BJ (cell line): ENCODE data around the gene TNFRSF8. TPM values are rescaled to one million over a fixed set of nuclear protein-coding genes. Genes with fewer than 3 reads are reported as not detected.

Experiments
- CTCF ChIA-PET: fragments of 350-600 bp; formaldehyde crosslinking; extraction: SDS; loops from one replicate; lab custom pipeline; 2021; ENCODE audit warnings: antibody characterized with exemption, inconsistent platforms; lab: Yijun Ruan, JAX
- POLR2A ChIA-PET: fragments of 300-600 bp; sonication (Branson Sonifier 250); formaldehyde crosslinking; extraction: SDS; loops from one replicate; lab custom pipeline; 2021; ENCODE audit warnings: antibody characterized with exemption; lab: Charles Lee
- DNase-seq: peaks from one replicate; pipeline ENCODE4 v3.0.0-alpha.2; 2011; ENCODE audit warnings: low read depth
- H3K27me3 ChIP-seq: 2 replicates; pipeline ENCODE4 v1.6.0; 2011; ENCODE audit warnings: low read length; ENCODE audit not compliant: control insufficient read depth, insufficient read depth
- H3K36me3 ChIP-seq: 2 replicates; pipeline ENCODE4 v1.5.1; 2011; ENCODE audit warnings: low read length; ENCODE audit not compliant: control insufficient read depth, insufficient read depth
- H3K4me3 ChIP-seq: 2 replicates; pipeline ENCODE4 v1.5.1; 2011; ENCODE audit warnings: low read depth, mild to moderate bottlenecking, control low read depth, low read length
- polyA plus RNA-seq: library from polyadenylated mRNA; depleted of rRNA; stranded (reverse); fragments of >200 nt; gene quantifications from 2 replicates; pipeline ENCODE4 v1.2.3, GENCODE V29; 2011
- TF ChIP-seq, protein P1 (sequence below): IDR thresholded peaks from 2 replicates; pipeline ENCODE4 v1.5.1; 2011; ENCODE audit warnings: low read depth, mild to moderate bottlenecking, control low read depth, inconsistent platforms, low read length, moderate library complexity; ENCODE audit not compliant: insufficient read depth

TNFRSF8 gene
- polyA plus RNA-seq, 1 experiment = not detected

DNA sequence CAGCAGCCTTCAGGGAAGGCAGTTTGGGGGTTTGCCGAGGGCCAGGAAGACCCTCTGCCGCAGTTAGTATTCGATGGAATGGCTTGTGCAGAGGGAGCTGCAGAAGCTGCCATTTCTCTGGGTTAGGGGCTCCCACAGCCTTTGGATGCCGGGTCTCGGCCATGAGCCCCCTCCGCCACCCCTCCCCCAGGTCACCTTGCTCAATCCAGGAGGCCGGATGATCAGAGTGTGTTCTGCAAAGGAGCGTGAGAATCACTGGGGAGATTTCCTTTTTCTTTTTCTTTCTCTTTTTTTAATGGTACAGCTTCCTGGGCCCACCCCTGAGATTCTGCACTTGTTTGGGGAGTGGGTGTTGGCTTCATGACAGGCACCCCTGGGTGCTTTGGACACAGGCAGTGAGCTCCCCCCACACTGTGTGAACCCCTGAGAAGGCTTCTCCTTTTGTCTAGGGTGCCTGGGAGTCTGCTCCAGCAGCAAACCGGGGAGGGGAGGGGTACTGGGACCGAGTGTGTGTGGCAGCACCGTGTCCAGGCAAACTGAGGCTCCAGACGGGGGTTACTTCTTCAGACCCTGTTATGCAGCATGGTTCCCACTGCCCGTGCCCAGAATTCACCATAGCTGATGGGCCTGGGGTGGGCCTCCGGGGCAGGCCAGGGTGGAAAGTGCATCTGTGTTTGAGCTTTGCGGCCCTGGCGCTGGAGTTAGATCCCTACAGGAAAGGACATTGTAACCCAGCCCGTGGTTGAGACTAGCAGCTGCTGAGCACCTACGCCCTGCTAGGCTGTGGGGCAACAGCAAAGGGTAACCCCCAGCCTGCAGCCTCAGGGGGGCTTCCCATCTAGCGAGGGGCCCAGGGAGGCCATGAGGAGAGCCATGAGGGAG is 122.2 kb downstream of the TNFRSF8 start:
- DNase-seq = no peak
- POLR2A ChIA-PET = no interaction called here
- Histone ChIP-seq H3K4me3 (no peak overlapping the region), H3K27me3 (peaks cover 7% of the 10 kb centered on the region), H3K36me3 (no peaks in the 10 kb centered on the region)
- TF ChIP-seq, protein P1, sequence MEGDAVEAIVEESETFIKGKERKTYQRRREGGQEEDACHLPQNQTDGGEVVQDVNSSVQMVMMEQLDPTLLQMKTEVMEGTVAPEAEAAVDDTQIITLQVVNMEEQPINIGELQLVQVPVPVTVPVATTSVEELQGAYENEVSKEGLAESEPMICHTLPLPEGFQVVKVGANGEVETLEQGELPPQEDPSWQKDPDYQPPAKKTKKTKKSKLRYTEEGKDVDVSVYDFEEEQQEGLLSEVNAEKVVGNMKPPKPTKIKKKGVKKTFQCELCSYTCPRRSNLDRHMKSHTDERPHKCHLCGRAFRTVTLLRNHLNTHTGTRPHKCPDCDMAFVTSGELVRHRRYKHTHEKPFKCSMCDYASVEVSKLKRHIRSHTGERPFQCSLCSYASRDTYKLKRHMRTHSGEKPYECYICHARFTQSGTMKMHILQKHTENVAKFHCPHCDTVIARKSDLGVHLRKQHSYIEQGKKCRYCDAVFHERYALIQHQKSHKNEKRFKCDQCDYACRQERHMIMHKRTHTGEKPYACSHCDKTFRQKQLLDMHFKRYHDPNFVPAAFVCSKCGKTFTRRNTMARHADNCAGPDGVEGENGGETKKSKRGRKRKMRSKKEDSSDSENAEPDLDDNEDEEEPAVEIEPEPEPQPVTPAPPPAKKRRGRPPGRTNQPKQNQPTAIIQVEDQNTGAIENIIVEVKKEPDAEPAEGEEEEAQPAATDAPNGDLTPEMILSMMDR = no peak
- CTCF ChIA-PET = interaction anchor here (0.6 to 2.9 kb wide), 4 partner anchors 23 to 1148 kb away, joined by 3 to 16 read pairs (median 9); no protein-coding TSS in a partner anchor

DNA sequence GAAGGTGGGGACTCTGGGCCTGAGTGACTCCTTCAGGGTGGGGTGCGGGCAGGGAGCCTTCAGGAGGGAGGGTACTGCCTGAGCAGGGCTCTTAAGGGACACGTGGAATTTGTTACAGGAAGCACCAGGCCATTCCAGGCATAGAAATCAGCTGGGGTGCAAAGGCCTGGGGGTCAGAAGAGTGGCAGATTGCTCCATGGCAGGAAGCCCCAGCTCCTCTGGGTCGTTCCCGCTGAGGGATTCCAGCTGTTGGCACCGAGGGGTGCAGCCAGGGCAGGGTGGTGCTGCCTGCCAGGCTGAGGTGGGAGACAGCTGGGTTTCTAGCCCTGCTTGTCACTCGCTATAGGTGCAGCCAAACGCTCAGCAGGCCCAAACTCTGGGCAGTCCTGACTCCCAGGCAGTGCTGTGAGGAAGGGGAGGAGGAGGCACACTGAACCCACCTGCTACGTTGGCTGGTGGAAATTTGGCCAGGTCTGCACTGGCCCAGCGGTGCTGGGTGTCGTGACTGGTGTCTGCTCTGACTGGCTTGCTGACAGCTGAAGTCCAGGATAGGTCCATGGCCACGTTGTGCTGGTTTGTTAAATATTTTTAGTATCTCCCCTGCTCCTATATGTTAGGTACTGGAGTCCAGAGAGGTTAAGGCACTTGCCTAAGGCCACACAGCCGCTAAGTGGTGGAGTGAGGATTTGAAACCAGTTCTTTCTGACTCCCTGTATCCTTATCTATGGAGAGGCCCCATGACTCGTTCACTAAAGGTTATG is 123.0 kb downstream of the TNFRSF8 start:
- POLR2A ChIA-PET = interaction anchor here (0.6 kb wide), 1 partner anchor 59 kb away, joined by 3 read pairs; no protein-coding TSS in a partner anchor

DNA sequence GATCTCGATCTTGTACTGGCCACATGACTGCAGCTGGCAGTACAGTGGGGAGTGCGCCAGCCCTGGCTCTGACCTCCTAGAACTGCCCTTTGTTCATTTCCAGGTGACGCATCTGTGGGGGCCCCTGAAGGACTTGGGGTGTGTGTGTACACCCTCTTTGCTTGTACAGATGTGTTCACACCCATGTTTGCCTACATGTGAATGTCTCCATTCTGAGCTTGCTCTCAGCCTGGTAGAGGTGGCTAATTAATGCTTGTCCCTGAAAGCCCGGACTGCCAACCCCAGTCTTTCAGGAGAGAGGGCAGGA is 123.5 kb downstream of the TNFRSF8 start:
- Histone ChIP-seq H3K27me3 (peaks cover 9% of the 10 kb centered on the region), H3K4me3 (no peak overlapping the region), H3K36me3 (no peaks in the 10 kb centered on the region)
- POLR2A ChIA-PET = interaction anchor here (0.6 kb wide), 1 partner anchor 60 kb away, joined by 3 read pairs; no protein-coding TSS in a partner anchor
- DNase-seq = no peak
- TF ChIP-seq, protein P1 = no peak
- CTCF ChIA-PET = interaction anchor here (1.2 to 2.5 kb wide), 4 partner anchors 16 to 62 kb away, joined by 3 to 16 read pairs (median 4); no protein-coding TSS in a partner anchor

More for the DNA sequence above, 123.0 kb downstream of the TNFRSF8 start:
- CTCF ChIA-PET = interaction anchor here (1.2 to 2.5 kb wide), 4 partner anchors 17 to 61 kb away, joined by 3 to 16 read pairs (median 4); no protein-coding TSS in a partner anchor
- DNase-seq = no peak
- Histone ChIP-seq H3K4me3 (no peak overlapping the region), H3K36me3 (no peaks in the 10 kb centered on the region), H3K27me3 (peaks cover 9% of the 10 kb centered on the region)
- TF ChIP-seq, protein P1 = no peak

DNA sequence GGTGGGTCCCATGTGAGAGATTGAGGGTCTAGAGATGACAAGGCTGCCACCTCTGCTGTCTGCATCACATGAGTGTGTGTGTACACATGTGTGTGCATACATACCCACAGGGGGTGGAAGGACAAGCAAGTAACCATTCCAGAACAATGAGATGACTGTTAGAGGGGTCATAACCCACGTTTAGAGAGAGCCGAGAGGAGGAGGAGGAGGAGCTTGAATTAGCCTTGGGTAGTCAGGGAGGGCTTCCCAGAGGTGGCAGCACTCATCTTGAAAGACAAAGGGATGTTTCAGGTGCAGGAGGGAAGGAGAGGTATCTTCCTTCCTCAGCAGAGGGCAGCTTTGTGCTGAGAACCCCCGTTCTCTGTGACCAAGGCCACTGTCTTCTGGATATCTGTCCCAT is 125.0 kb downstream of the TNFRSF8 start:
- CTCF ChIA-PET = interaction anchor here (1.1 to 1.7 kb wide), 2 partner anchors 8 to 63 kb away, joined by 3 to 5 read pairs; no protein-coding TSS in a partner anchor
- H3K36me3 ChIP-seq = no peaks in the 10 kb centered on the region
- H3K4me3 ChIP-seq = no peak overlapping the region
- POLR2A ChIA-PET = no interaction called here
- no peak for DNase-seq
- H3K27me3 ChIP-seq = peaks cover 9% of the 10 kb centered on the region
- TF ChIP-seq, protein P1 = no peak
